ENCODE data around the gene RHBDL1.

- TF ChIP-seq CTCF (IDR thresholded peaks at IDR 0.05) (no peak), POLR2A (IDR thresholded peaks at IDR 0.05) (no peak)
Observed at GRCh38 chr16:676913-677312, 1.4 kb downstream of the RHBDL1 start.

Measured in esophagus squamous epithelium (tissue), 4 donors.